Measurements from ENCODE around the gene KIAA1217. TPM values are rescaled to one million over a fixed set of nuclear protein-coding genes. Genes with fewer than 3 reads are reported as not detected.

KIAA1217 gene
- polyA plus RNA-seq, 1 donor from 2014 or later, result 0.22 TPM

DNA sequence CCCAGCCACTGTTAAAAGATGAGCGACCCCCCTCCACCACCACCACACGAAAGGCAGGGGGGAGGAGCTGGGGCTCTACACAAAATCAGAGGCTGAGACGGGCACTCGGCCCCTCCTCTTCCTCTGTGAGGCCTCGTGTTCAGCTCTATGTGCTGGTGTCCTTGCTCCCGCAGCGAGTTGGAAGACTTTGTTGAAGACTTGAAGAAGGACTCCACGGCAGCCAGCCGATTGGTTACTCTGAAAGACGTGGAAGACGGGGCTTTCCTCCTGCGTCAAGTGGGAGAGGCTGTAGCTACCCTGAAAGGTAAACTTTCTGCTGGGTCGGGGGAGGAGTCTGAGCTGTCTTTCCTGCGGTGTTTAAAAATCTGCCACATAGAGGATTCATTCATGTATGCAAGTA, 311.0 kb downstream of the KIAA1217 start:
- H3K4me2 ChIP-seq (ENCODE audit: low read length), result no peak overlapping the region
- TF ChIP-seq EZH2 (IDR thresholded peaks at IDR 0.05; ENCODE audit: borderline replicate concordance, insufficient read depth, low read length, poor library complexity, severe bottlenecking) (no peak), MXI1 (conservative IDR thresholded peaks at IDR 0.05; ENCODE audit: poor library complexity, severe bottlenecking) (no peak), POLR2AphosphoS5 (IDR thresholded peaks at IDR 0.05) (no peak), TAF1 (IDR thresholded peaks at IDR 0.05; ENCODE audit: low read depth) (no peak), RAD21 (conservative IDR thresholded peaks at IDR 0.05) (no peak), EP300 (conservative IDR thresholded peaks at IDR 0.05; ENCODE audit: poor library complexity, severe bottlenecking) (no peak), SMC3 (conservative IDR thresholded peaks at IDR 0.05; ENCODE audit: poor library complexity) (no peak)
- TF ChIP-seq, protein P1, sequence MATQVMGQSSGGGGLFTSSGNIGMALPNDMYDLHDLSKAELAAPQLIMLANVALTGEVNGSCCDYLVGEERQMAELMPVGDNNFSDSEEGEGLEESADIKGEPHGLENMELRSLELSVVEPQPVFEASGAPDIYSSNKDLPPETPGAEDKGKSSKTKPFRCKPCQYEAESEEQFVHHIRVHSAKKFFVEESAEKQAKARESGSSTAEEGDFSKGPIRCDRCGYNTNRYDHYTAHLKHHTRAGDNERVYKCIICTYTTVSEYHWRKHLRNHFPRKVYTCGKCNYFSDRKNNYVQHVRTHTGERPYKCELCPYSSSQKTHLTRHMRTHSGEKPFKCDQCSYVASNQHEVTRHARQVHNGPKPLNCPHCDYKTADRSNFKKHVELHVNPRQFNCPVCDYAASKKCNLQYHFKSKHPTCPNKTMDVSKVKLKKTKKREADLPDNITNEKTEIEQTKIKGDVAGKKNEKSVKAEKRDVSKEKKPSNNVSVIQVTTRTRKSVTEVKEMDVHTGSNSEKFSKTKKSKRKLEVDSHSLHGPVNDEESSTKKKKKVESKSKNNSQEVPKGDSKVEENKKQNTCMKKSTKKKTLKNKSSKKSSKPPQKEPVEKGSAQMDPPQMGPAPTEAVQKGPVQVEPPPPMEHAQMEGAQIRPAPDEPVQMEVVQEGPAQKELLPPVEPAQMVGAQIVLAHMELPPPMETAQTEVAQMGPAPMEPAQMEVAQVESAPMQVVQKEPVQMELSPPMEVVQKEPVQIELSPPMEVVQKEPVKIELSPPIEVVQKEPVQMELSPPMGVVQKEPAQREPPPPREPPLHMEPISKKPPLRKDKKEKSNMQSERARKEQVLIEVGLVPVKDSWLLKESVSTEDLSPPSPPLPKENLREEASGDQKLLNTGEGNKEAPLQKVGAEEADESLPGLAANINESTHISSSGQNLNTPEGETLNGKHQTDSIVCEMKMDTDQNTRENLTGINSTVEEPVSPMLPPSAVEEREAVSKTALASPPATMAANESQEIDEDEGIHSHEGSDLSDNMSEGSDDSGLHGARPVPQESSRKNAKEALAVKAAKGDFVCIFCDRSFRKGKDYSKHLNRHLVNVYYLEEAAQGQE (IDR thresholded peaks at IDR 0.05; ENCODE audit: borderline replicate concordance), result no peak
- TF ChIP-seq, protein P2, sequence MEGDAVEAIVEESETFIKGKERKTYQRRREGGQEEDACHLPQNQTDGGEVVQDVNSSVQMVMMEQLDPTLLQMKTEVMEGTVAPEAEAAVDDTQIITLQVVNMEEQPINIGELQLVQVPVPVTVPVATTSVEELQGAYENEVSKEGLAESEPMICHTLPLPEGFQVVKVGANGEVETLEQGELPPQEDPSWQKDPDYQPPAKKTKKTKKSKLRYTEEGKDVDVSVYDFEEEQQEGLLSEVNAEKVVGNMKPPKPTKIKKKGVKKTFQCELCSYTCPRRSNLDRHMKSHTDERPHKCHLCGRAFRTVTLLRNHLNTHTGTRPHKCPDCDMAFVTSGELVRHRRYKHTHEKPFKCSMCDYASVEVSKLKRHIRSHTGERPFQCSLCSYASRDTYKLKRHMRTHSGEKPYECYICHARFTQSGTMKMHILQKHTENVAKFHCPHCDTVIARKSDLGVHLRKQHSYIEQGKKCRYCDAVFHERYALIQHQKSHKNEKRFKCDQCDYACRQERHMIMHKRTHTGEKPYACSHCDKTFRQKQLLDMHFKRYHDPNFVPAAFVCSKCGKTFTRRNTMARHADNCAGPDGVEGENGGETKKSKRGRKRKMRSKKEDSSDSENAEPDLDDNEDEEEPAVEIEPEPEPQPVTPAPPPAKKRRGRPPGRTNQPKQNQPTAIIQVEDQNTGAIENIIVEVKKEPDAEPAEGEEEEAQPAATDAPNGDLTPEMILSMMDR (IDR thresholded peaks at IDR 0.05; ENCODE audit: poor library complexity, severe bottlenecking), result no peak

DNA sequence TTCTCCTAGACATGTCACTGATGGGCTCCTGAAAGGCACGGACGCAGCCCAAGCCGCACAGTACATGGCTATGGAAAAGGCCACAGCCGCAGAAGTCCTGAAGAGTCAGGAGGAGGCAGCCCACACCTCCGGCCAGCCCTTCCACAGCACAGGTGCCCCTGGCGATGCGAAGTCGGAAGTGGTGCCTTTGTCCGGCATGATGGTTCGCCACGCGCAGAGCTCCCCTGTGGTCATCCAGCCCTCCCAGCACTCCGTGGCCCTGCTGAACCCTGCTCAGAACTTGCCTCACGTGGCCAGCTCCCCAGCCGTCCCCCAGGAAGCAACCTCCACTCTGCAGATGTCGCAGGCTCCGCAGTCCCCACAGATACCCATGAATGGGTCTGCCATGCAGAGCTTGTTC, 315.4 kb downstream of the KIAA1217 start:
- H3K27ac ChIP-seq (ENCODE audit: low read length), result no peak overlapping the region
- H3K4me2 ChIP-seq (ENCODE audit: low read length), result no peak overlapping the region
- no peak overlapping the region for H3K9ac ChIP-seq (ENCODE audit: low read length)
- TF ChIP-seq POLR2AphosphoS5 (IDR thresholded peaks at IDR 0.05) (no peak), EZH2 (IDR thresholded peaks at IDR 0.05; ENCODE audit: borderline replicate concordance, insufficient read depth, low read length, poor library complexity, severe bottlenecking) (no peak)
- TF ChIP-seq, protein P1 (IDR thresholded peaks at IDR 0.05; ENCODE audit: borderline replicate concordance), result no peak
- H3K9me2 ChIP-seq (ENCODE audit: insufficient read depth, low read length), result no peaks in the 10 kb centered on the region
- H3K9me3 ChIP-seq (ENCODE audit: low read length), result no peaks in the 10 kb centered on the region
- H3K4me3 ChIP-seq (ENCODE audit: low read length), result no peak overlapping the region
- H2AFZ ChIP-seq (ENCODE audit: low read depth, low read length), result no peak overlapping the region
- H3K79me2 ChIP-seq (replicated peaks; ENCODE audit: insufficient read depth, low read length), result no peaks in the 10 kb centered on the region
- H3K36me3 ChIP-seq (ENCODE audit: insufficient read depth, low read length), result no peaks in the 10 kb centered on the region
- H3K27me3 ChIP-seq (ENCODE audit: insufficient read depth, low read depth, low read length), result no peaks in the 10 kb centered on the region
- no peaks in the 10 kb centered on the region for H4K20me1 ChIP-seq (ENCODE audit: insufficient read depth)
- H3F3A ChIP-seq (ENCODE audit: insufficient read depth, low read length, poor library complexity, severe bottlenecking), result no peaks in the 10 kb centered on the region

More for the DNA sequence above, 311.0 kb downstream of the KIAA1217 start:
- H4K20me1 ChIP-seq (ENCODE audit: insufficient read depth), result no peaks in the 10 kb centered on the region
- H3K27ac ChIP-seq (ENCODE audit: low read length), result no peak overlapping the region
- no peaks in the 10 kb centered on the region for H3K9me2 ChIP-seq (ENCODE audit: insufficient read depth, low read length)
- H3F3A ChIP-seq (ENCODE audit: insufficient read depth, low read length, poor library complexity, severe bottlenecking), result no peaks in the 10 kb centered on the region
- H3K27me3 ChIP-seq (ENCODE audit: insufficient read depth, low read depth, low read length), result no peaks in the 10 kb centered on the region
- no peak overlapping the region for H3K4me3 ChIP-seq (ENCODE audit: low read length)
- H3K36me3 ChIP-seq (ENCODE audit: insufficient read depth, low read length), result no peaks in the 10 kb centered on the region
- no peaks in the 10 kb centered on the region for H3K9me3 ChIP-seq (ENCODE audit: low read length)
- no peaks in the 10 kb centered on the region for H3K79me2 ChIP-seq (replicated peaks; ENCODE audit: insufficient read depth, low read length)
- H3K9ac ChIP-seq (ENCODE audit: low read length), result no peak overlapping the region
- H2AFZ ChIP-seq (ENCODE audit: low read depth, low read length), result no peak overlapping the region
